ENCODE data around the gene OR6K6. TPM values are rescaled to one million over a fixed set of nuclear protein-coding genes. Genes with fewer than 3 reads are reported as not detected.

The OR6K6 gene
- polyA plus RNA-seq, 1 donor (not counting 4 experiments of a cell fraction or from before 2014, with no cell fraction given), result not detected

DNA sequence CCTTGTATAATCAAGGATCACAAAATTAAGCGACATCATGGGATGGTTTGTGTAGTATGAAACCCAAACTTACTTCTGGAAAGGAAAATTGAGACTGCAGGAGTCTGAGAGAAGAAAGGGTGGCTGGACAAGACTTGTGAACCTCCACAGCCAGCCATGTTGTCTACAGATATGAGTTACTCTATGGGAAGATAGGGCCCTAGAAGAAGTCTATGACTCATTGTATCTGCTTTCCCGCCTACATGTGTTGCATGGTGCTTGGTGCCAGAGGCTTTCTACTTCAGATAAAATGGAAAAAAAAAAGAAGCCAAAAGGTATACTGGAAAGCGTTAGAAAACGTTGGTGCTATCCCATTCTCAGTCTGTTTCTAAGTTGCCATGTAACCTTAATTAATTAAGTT is 45.2 kb downstream of the OR6K6 start:
- Histone ChIP-seq H3K27ac (ENCODE audit: control insufficient read depth, insufficient read depth, low read length) (no peak overlapping the region), H3K4me2 (ENCODE audit: control insufficient read depth, extremely low read depth, insufficient read depth, low read depth, low read length) (no peak overlapping the region), H3K36me3 (ENCODE audit: control insufficient read depth in 2 of 2, extremely low read depth in 1 of 2, insufficient read depth in 2 of 2, low read length in 2 of 2) (no peaks in the 10 kb centered on the region), H3K9me3 (ENCODE audit: control insufficient read depth, low read depth, low read length) (no peaks in the 10 kb centered on the region), H3K9ac (ENCODE audit: control insufficient read depth, extremely low read depth, insufficient read depth, low read length) (no peak overlapping the region), H3K27me3 (ENCODE audit: control insufficient read depth, extremely low read depth, insufficient read depth, low read length) (no peaks in the 10 kb centered on the region), H4K20me1 (ENCODE audit: control insufficient read depth, extremely low read depth, insufficient read depth, low read length) (no peaks in the 10 kb centered on the region), H2AFZ (ENCODE audit: control insufficient read depth, low read length) (no peak overlapping the region), H3K4me3 (ENCODE audit: control insufficient read depth in 2 of 3, extremely low read depth in 1 of 3, insufficient read depth in 2 of 3, low read depth in 1 of 3, low read length in 3 of 3) (no peak overlapping the region), H3K4me1 (ENCODE audit: control insufficient read depth, extremely low read depth, insufficient read depth, low read length) (no peaks in the 10 kb centered on the region), H3K9me1 (ENCODE audit: control insufficient read depth, extremely low read depth, insufficient read depth, low read length) (no peaks in the 10 kb centered on the region), H3K79me2 (ENCODE audit: control insufficient read depth, insufficient read depth, low read length) (no peaks in the 10 kb centered on the region)
- FAIRE-seq (no peak), DNase-seq (ENCODE audit: low read depth, low spot score) (no peak)
- TF ChIP-seq, protein P1, sequence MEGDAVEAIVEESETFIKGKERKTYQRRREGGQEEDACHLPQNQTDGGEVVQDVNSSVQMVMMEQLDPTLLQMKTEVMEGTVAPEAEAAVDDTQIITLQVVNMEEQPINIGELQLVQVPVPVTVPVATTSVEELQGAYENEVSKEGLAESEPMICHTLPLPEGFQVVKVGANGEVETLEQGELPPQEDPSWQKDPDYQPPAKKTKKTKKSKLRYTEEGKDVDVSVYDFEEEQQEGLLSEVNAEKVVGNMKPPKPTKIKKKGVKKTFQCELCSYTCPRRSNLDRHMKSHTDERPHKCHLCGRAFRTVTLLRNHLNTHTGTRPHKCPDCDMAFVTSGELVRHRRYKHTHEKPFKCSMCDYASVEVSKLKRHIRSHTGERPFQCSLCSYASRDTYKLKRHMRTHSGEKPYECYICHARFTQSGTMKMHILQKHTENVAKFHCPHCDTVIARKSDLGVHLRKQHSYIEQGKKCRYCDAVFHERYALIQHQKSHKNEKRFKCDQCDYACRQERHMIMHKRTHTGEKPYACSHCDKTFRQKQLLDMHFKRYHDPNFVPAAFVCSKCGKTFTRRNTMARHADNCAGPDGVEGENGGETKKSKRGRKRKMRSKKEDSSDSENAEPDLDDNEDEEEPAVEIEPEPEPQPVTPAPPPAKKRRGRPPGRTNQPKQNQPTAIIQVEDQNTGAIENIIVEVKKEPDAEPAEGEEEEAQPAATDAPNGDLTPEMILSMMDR (optimal IDR thresholded peaks at IDR 0.05 in 1 of 3, IDR thresholded peaks at IDR 0.05 in 1 of 3, conservative IDR thresholded peaks at IDR 0.05 in 1 of 3; ENCODE audit: extremely low read depth in 1 of 3, insufficient read depth in 2 of 3, low read length in 3 of 3), result no peak
- no peak for TF ChIP-seq EZH2 (IDR thresholded peaks at IDR 0.05; ENCODE audit: low read length)
- dilution Hi-C loops (cut with MboI; ENCODE audit: extremely low pct_ligation_motif_present, low sequenced_read_pairs), result no loop called here

DNA sequence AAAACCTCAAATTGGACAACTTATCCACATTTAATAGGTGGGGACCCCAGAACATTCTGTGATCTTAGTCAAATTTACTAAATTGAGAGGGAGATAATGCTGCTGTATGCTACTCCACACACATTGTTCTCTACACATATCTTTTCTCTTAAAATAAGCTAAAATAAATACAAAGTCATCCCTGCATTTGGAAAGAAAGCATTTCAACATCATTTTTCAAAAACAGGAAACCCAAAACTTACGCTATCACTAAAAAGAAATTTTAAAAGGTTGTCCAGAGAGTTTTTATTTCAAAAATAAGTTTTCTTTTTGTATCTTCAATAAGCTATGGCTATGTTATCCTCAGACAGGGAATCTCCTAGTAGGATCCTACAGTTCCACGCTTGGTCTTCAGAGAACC is 46.0 kb downstream of the OR6K6 start:
- no peaks in the 10 kb centered on the region for H3K36me3 ChIP-seq (ENCODE audit: control insufficient read depth in 2 of 2, extremely low read depth in 1 of 2, insufficient read depth in 2 of 2, low read length in 2 of 2)
- H3K27me3 ChIP-seq (ENCODE audit: control insufficient read depth, extremely low read depth, insufficient read depth, low read length), result no peaks in the 10 kb centered on the region
- H3K4me3 ChIP-seq (ENCODE audit: control insufficient read depth in 2 of 3, extremely low read depth in 1 of 3, insufficient read depth in 2 of 3, low read depth in 1 of 3, low read length in 3 of 3), result no peak overlapping the region
- no peak overlapping the region for H3K9ac ChIP-seq (ENCODE audit: control insufficient read depth, extremely low read depth, insufficient read depth, low read length)
- no peaks in the 10 kb centered on the region for H4K20me1 ChIP-seq (ENCODE audit: control insufficient read depth, extremely low read depth, insufficient read depth, low read length)
- no peak for TF ChIP-seq EZH2 (IDR thresholded peaks at IDR 0.05; ENCODE audit: low read length)
- TF ChIP-seq, protein P1 (optimal IDR thresholded peaks at IDR 0.05 in 1 of 3, IDR thresholded peaks at IDR 0.05 in 1 of 3, conservative IDR thresholded peaks at IDR 0.05 in 1 of 3; ENCODE audit: extremely low read depth in 1 of 3, insufficient read depth in 2 of 3, low read length in 3 of 3), result no peak
- no peaks in the 10 kb centered on the region for H3K4me1 ChIP-seq (ENCODE audit: control insufficient read depth, extremely low read depth, insufficient read depth, low read length)
- no peak overlapping the region for H2AFZ ChIP-seq (ENCODE audit: control insufficient read depth, low read length)
- H3K4me2 ChIP-seq (ENCODE audit: control insufficient read depth, extremely low read depth, insufficient read depth, low read depth, low read length), result no peak overlapping the region
- no peak for FAIRE-seq
- dilution Hi-C loops (cut with MboI; ENCODE audit: extremely low pct_ligation_motif_present, low sequenced_read_pairs), result no loop called here
- H3K9me1 ChIP-seq (ENCODE audit: control insufficient read depth, extremely low read depth, insufficient read depth, low read length), result no peaks in the 10 kb centered on the region
- no peaks in the 10 kb centered on the region for H3K9me3 ChIP-seq (ENCODE audit: control insufficient read depth, low read depth, low read length)
- no peaks in the 10 kb centered on the region for H3K79me2 ChIP-seq (ENCODE audit: control insufficient read depth, insufficient read depth, low read length)
- no peak for DNase-seq (ENCODE audit: low read depth, low spot score)
- no peak overlapping the region for H3K27ac ChIP-seq (ENCODE audit: control insufficient read depth, insufficient read depth, low read length)
